ENCODE results near the gene WDR36. TPM values are rescaled to one million over a fixed set of nuclear protein-coding genes. Genes with fewer than 3 reads are reported as not detected.

The WDR36 gene
- total RNA-seq, 4 donors from 2014 or later, result 13.6 to 28.2 (median 22.3) TPM

DNA sequence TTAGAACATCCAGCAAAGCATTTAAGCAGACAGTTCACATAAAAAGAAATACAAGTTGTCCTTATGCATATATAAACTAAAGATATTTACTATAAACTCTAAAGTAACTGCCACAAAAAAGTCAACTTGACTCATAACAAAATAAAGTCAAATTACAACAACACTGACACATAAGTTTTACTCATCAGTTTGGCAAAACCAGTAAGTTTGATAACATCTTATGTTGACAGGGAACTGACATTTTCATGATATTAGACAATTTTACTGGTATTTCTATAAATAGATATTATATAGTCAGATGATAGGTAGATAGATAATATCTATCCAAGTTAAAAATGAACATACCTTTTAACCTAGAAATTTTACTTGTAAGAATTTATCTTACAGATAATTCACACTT is 30.5 kb upstream of the WDR36 start:
- no peaks in the 10 kb centered on the region for H3K36me3 ChIP-seq
- H3K9me3 ChIP-seq, result no peaks in the 10 kb centered on the region
- no peak for ATAC-seq
- DNase-seq, result no peak
- H3K27ac ChIP-seq, result no peak overlapping the region
- intact Hi-C loops (cut with DNase I; ENCODE audit: low total_unique reads) (no loop called here), in situ Hi-C loops (cut with MboI; ENCODE audit: low sequenced_read_pairs in 4 of 4) (loop anchor here in 1 of 4 donors (25.0 kb wide), 1 partner anchor 299 kb away; no protein-coding TSS in a partner anchor)
- TF ChIP-seq, protein P1, sequence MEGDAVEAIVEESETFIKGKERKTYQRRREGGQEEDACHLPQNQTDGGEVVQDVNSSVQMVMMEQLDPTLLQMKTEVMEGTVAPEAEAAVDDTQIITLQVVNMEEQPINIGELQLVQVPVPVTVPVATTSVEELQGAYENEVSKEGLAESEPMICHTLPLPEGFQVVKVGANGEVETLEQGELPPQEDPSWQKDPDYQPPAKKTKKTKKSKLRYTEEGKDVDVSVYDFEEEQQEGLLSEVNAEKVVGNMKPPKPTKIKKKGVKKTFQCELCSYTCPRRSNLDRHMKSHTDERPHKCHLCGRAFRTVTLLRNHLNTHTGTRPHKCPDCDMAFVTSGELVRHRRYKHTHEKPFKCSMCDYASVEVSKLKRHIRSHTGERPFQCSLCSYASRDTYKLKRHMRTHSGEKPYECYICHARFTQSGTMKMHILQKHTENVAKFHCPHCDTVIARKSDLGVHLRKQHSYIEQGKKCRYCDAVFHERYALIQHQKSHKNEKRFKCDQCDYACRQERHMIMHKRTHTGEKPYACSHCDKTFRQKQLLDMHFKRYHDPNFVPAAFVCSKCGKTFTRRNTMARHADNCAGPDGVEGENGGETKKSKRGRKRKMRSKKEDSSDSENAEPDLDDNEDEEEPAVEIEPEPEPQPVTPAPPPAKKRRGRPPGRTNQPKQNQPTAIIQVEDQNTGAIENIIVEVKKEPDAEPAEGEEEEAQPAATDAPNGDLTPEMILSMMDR (IDR thresholded peaks at IDR 0.05 in 4 of 5, conservative IDR thresholded peaks at IDR 0.05 in 1 of 5), result no peak
- H3K27me3 ChIP-seq, result peaks cover 0 to 5% (median 3%) of the 10 kb centered on the region in 3 donors
- H3K4me1 ChIP-seq, result no peaks in the 10 kb centered on the region
- no peak overlapping the region for H3K4me3 ChIP-seq

DNA sequence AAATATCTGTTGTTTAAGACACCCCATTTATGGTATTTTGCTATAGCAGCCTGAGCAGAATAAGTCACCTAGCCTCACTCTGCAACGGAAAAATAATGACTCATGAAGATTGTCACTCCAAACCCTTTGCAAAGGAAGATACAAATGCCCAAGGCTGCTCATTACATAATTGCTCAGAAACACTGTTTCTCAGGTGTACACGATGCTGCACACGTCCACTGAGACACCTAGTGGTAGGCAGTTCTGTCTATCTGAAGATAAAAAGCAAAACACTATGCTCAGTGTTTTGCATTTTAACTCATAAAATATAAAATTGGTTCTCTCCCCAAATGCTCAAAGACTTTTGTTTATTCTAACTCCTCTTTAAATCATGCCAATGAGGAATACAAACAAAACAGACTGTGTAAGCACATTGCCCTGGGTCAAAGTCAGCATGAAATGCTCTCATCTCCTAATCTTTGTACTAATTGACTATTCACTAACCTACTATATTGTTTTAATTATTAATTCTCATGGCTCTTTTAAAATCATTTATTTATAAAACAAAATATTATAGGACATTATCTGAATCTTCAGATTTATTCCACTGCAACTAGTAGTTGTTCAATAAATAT is 28.3 kb upstream of the WDR36 start:
- Histone ChIP-seq H3K9me3 (no peaks in the 10 kb centered on the region), H3K4me1 (no peaks in the 10 kb centered on the region), H3K27ac (no peak overlapping the region), H3K36me3 (no peaks in the 10 kb centered on the region), H3K27me3 (peaks cover 15 to 20% (median 16%) of the 10 kb centered on the region in 3 donors), H3K4me3 (no peak overlapping the region)
- TF ChIP-seq, protein P1 (IDR thresholded peaks at IDR 0.05 in 4 of 5, conservative IDR thresholded peaks at IDR 0.05 in 1 of 5), result no peak
- no peak for TF ChIP-seq POLR2A (IDR thresholded peaks at IDR 0.05)
- intact Hi-C loops (cut with DNase I; ENCODE audit: low total_unique reads), result no loop called here
- no peak for ATAC-seq
- DNase-seq, result no peak
- in situ Hi-C loops (cut with MboI; ENCODE audit: low sequenced_read_pairs in 4 of 4), result loop anchor here in 1 of 4 donors (25.0 kb wide), 1 partner anchor 302 kb away; no protein-coding TSS in a partner anchor

DNA sequence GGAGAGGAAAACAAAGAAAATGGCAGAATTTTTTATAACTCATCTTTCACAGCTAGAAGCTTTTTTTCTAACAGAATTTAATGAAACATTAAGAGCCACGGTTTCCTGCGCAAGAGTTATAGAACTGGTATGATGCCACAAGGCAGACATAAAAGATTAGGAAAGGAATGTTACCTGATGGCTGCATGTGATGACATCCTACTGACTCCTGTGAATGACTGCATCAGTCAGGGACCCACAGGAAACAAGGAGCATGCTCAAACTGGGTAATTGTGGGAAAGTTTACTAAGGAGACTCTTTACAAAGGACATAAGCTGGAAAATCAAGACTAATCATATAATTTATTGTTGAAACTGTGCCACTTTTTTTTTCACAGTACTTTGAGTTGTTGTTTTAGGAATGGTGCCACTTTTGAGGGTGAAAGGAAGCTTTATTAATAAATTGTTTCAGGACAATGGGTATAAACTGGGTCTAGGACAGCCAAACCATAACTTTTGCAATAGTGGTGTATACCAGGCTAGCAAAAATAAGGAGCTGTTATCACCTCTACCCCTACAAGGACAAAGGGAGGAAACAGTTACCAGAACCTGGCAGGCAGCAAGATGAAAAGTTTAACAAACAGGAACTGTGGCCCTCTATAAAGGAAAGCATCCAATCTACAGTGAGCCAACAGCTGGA is 25.7 kb upstream of the WDR36 start:
- in situ Hi-C loops (cut with MboI; ENCODE audit: low sequenced_read_pairs in 4 of 4) (loop anchor here in 1 of 4 donors (25.0 kb wide), 1 partner anchor 304 kb away; no protein-coding TSS in a partner anchor), intact Hi-C loops (cut with DNase I; ENCODE audit: low total_unique reads) (no loop called here)
- H3K9me3 ChIP-seq, result no peaks in the 10 kb centered on the region
- no peak overlapping the region for H3K4me3 ChIP-seq
- peaks cover 18 to 38% (median 23%) of the 10 kb centered on the region in 3 donors for H3K27me3 ChIP-seq
- H3K27ac ChIP-seq, result no peak overlapping the region
- DNase-seq (no peak), ATAC-seq (no peak)
- no peaks in the 10 kb centered on the region for H3K36me3 ChIP-seq
- TF ChIP-seq, protein P1 (IDR thresholded peaks at IDR 0.05 in 4 of 5, conservative IDR thresholded peaks at IDR 0.05 in 1 of 5), result no peak
- no peak for TF ChIP-seq POLR2A (IDR thresholded peaks at IDR 0.05)
- H3K4me1 ChIP-seq, result peaks cover 0 to 8% of the 10 kb centered on the region in 2 donors

DNA sequence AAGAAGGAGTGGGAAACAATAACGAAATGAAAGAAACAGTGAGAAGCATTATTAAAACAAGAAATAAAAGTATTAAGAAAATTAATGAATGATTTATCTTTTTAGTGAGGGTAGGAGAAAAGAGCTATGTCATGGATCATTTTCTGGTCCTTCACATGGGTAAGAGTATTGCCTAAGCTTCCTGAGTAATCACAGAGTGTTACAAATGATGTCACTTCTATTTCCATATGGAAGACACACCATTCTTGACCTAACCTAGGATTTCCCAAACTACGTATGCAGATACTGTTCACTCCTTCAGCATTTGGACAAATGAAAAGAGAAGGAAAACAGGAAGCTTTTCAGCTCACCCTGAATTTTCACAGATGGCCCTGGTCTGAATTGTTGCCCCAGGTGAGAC is 23.9 kb upstream of the WDR36 start:
- H3K27ac ChIP-seq, result no peak overlapping the region
- H3K9me3 ChIP-seq, result no peaks in the 10 kb centered on the region
- ATAC-seq, result no peak
- H3K27me3 ChIP-seq, result peaks cover 18 to 38% (median 23%) of the 10 kb centered on the region in 3 donors
- peaks cover 0 to 8% of the 10 kb centered on the region in 2 donors for H3K4me1 ChIP-seq
- no peak for DNase-seq
- no peaks in the 10 kb centered on the region for H3K36me3 ChIP-seq
- TF ChIP-seq POLR2A (IDR thresholded peaks at IDR 0.05), result no peak
- TF ChIP-seq, protein P1 (IDR thresholded peaks at IDR 0.05 in 4 of 5, conservative IDR thresholded peaks at IDR 0.05 in 1 of 5), result no peak
- in situ Hi-C loops (cut with MboI; ENCODE audit: low sequenced_read_pairs in 4 of 4), result loop anchor here in 1 of 4 donors (25.0 kb wide), 1 partner anchor 306 kb away; no protein-coding TSS in a partner anchor
- intact Hi-C loops (cut with DNase I; ENCODE audit: low total_unique reads), result no loop called here
- H3K4me3 ChIP-seq, result no peak overlapping the region
